Renal pelvis (tissue), 4 donors: ENCODE data around the gene CCDC28B. TPM values are rescaled to one million over a fixed set of nuclear protein-coding genes. Genes with fewer than 3 reads are reported as not detected.

ENCODE experiments used
- DNase-seq: peaks from one replicate; pipeline ENCODE4 v3.0.0-alpha.2; 2013
- polyA plus RNA-seq, 3 donors: library from polyadenylated mRNA; unstranded; fragments of 120-200 nt; gene quantifications; one replicate each; pipeline ENCODE4 v1.2.1, GENCODE V29; 2013; ENCODE audit not compliant: insufficient read length in 3 of 3

Gene CCDC28B
- polyA plus RNA-seq, 3 donors = 26.7 to 29.5 (median 27.1) TPM

GRCh38 chr1:32216566-32216965 is 16.2 kb downstream of the CCDC28B start:
- no peak for DNase-seq

GRCh38 chr1:32219022-32219421 is 18.6 kb downstream of the CCDC28B start:
- DNase-seq = no peak

GRCh38 chr1:32220746-32221580 is 20.6 kb downstream of the CCDC28B start:
- DNase-seq = peak; percentile 48

GRCh38 chr1:32221581-32221979 is 21.2 kb downstream of the CCDC28B start:
- DNase-seq = no peak

- peak; percentile 95 for DNase-seq
Observed at GRCh38 chr1:32221980-32222755, 21.8 kb downstream of the CCDC28B start, which contains the start of the genes EIF3I and TMEM234. EIF3I (plus strand) TSS chr1:32222407; CDS start chr1:32222442, 35 bp downstream. TMEM234 (minus strand) TSS chr1:32222353; CDS start chr1:32222322, 31 bp downstream.

GRCh38 chr1:32223683-32224082 is 23.3 kb downstream of the CCDC28B start:
- DNase-seq = no peak

- DNase-seq = no peak
Observed at GRCh38 chr1:32224285-32224684, 23.9 kb downstream of the CCDC28B start.

- DNase-seq = no peak
Observed at GRCh38 chr1:32228771-32229170, 28.4 kb downstream of the CCDC28B start.

GRCh38 chr1:32231843-32232432 is 31.5 kb downstream of the CCDC28B start:
- DNase-seq = no peak

- no peak for DNase-seq
Observed at GRCh38 chr1:32232558-32233304, 32.3 kb downstream of the CCDC28B start.

- no peak for DNase-seq
Observed at GRCh38 chr1:32234792-32235191, 34.4 kb downstream of the CCDC28B start.

GRCh38 chr1:32239337-32239736 is 38.9 kb downstream of the CCDC28B start:
- DNase-seq = no peak

- DNase-seq = no peak
Observed at GRCh38 chr1:32239790-32240139, 39.4 kb downstream of the CCDC28B start.

- peak; percentile 83 for DNase-seq
Observed at GRCh38 chr1:32240140-32240951, 40.0 kb downstream of the CCDC28B start.

- no peak for DNase-seq
Observed at GRCh38 chr1:32241001-32241763, 40.8 kb downstream of the CCDC28B start.

GRCh38 chr1:32242341-32242851 is 42.0 kb downstream of the CCDC28B start:
- no peak for DNase-seq

- no peak for DNase-seq
Observed at GRCh38 chr1:32246888-32247273, 46.5 kb downstream of the CCDC28B start, which contains the start of gene FAM167B. FAM167B (plus strand) TSS chr1:32247222; CDS start chr1:32247422, 200 bp downstream.

GRCh38 chr1:32247452-32247851 is 47.1 kb downstream of the CCDC28B start:
- DNase-seq = no peak

GRCh38 chr1:32247983-32248889 is 47.8 kb downstream of the CCDC28B start:
- DNase-seq = peak; percentile 75
